MCF 10A (cell line): Measurements from ENCODE around the gene SFT2D2. TPM values are rescaled to one million over a fixed set of nuclear protein-coding genes. Genes with fewer than 3 reads are reported as not detected.

Experiments
- BruUV-seq: library from RNA; stranded (reverse); fragments of 400-500 nt; replicated peaks from 2 replicates; lab custom pipeline; 2021; lab: Mats Ljungman, UMichigan
- CTCF ChIA-PET: fragments of 300-600 bp; sonication (Branson Sonifier 250); formaldehyde crosslinking; extraction: SDS; loops from one replicate; lab custom pipeline; 2021; ENCODE audit warnings: antibody characterized with exemption, inconsistent platforms; lab: Yijun Ruan, JAX
- POLR2A ChIA-PET: fragments of 300-600, 350-650 bp; sonication (Branson Sonifier 250); formaldehyde crosslinking; extraction: SDS; loops from one replicate; lab custom pipeline; 2020; ENCODE audit warnings: antibody characterized with exemption, inconsistent platforms; lab: Yijun Ruan, JAX
- DNase-seq: peaks from one replicate; pipeline ENCODE4 v3.0.0-alpha.2; 2018; ENCODE audit not compliant: unreplicated experiment
- H3K27ac Mint-ChIP-seq: one replicate; pipeline ENCODE4 v1.8.0; 2022; ENCODE audit warnings: mild to moderate bottlenecking, low read depth, mixed read lengths; ENCODE audit not compliant: unreplicated experiment
- H3K27me3 Mint-ChIP-seq: one replicate; pipeline ENCODE4 v1.8.0; 2022; ENCODE audit warnings: mixed read lengths; ENCODE audit not compliant: insufficient read depth, unreplicated experiment
- H3K36me3 Mint-ChIP-seq: one replicate; pipeline ENCODE4 v1.8.0; 2022; ENCODE audit warnings: mild to moderate bottlenecking, moderate library complexity, mixed read lengths; ENCODE audit not compliant: insufficient read depth, unreplicated experiment
- H3K4me1 Mint-ChIP-seq: one replicate; pipeline ENCODE4 v1.8.0; 2022; ENCODE audit warnings: mixed read lengths; ENCODE audit not compliant: insufficient read depth, unreplicated experiment
- H3K4me3 Mint-ChIP-seq: one replicate; pipeline ENCODE4 v1.8.0; 2022; ENCODE audit warnings: mild to moderate bottlenecking, moderate library complexity, mixed read lengths; ENCODE audit not compliant: unreplicated experiment
- H3K9me3 Mint-ChIP-seq: one replicate; pipeline ENCODE4 v1.8.0; 2022; ENCODE audit warnings: mixed read lengths; ENCODE audit not compliant: unreplicated experiment
- intact Hi-C: fragments of 100-400 bp; cut with micrococcal nuclease; formaldehyde crosslinking; loops from 2 replicates; pipeline ENCODE4 v1.14.1; 2022
- total RNA-seq: library from RNA; stranded (reverse); gene quantifications from 2 replicates; pipeline ENCODE4 v1.2.3, GENCODE V29; 2022
- TF ChIP-seq, protein P1 (sequence below): fragments of 200-600 bp; IDR thresholded peaks from one replicate; pipeline ENCODE4 v1.8.0; 2022; ENCODE audit warnings: antibody characterized with exemption, mild to moderate bottlenecking; ENCODE audit not compliant: unreplicated experiment

Gene SFT2D2
- total RNA-seq, 1 experiment from 2014 or later = 56.5 TPM

DNA sequence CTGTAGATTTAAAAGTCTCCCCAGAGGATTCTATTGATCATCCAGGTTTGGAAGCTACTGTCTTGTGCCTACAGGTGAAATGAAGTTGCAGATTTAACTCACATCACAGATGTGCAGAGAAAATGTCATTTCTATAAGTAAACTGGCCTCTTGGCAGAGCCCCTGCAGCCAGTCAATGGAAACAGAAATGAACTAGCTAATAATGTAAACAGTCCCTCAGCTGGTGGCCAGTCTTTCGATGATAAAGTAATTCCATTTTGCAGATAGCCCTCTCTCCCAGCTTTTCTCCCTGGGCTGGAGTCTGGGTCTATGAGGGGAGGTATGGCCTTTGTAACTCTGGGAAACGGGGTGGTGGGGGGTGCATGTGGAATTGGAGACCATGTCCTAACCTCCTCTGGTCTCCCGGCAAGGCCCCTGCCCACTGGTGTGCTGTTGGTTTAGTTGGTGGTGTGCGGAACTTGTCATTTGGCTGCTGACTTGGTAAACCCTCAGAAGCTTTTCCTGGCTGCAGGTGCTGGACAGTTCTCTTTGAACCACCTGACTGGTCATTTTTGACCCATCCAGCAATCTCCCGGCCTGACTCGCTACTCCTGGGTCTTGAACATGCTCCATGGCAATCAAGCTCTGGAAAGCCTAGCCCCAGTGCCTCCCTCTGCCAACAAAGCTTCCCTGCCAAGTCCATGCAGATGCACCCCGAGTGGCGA, 69.8 kb downstream of the SFT2D2 start:
- BruUV-seq = no TSS peak
- CTCF ChIA-PET = interaction anchor here (0.6 to 1.4 kb wide), 5 partner anchors 17 to 282 kb away, joined by 3 to 6 read pairs (median 3); no protein-coding TSS in a partner anchor
- H3K27ac Mint-ChIP-seq = no peak overlapping the region

DNA sequence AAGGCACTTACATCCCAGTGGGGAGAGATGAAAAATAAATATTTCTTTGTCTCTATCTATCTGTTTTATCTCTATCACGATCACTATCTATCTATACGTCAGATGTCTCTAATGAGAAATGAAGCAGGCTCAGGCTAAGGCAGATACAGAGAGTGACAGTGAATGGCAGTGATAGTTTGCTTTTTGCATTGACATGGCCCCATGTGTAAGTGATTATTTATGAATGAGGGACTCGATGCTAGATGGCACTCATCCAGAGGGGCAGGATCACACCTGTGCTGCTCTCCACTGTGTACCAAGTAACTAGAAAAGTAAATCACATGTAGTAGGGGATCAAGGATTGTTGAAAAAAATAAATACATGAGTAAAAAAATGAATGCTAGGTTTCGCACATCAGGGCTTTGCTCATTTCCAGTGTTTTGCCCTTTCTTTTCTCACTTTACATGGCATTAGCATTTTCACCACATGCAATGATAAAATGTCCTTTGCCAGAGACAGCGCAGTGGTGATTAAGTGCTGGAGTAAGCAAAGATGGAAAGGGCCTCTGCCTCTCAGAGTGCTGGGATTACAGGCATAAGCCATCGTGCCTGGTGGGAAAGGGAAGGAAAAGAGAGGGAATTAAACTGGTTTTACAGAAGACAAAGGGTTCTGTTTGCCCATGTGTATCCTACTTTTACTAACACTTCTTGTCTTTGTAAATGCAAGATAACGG, 71.4 kb downstream of the SFT2D2 start:
- Mint-ChIP-seq H3K4me1 (peaks cover 18% of the 10 kb centered on the region), H3K27me3 (no peaks in the 10 kb centered on the region), H3K36me3 (peaks cover 7% of the 10 kb centered on the region), H3K9me3 (no peaks in the 10 kb centered on the region), H3K27ac (no peak overlapping the region), H3K4me3 (no peak overlapping the region)
- no peak for DNase-seq
- TF ChIP-seq, protein P1, sequence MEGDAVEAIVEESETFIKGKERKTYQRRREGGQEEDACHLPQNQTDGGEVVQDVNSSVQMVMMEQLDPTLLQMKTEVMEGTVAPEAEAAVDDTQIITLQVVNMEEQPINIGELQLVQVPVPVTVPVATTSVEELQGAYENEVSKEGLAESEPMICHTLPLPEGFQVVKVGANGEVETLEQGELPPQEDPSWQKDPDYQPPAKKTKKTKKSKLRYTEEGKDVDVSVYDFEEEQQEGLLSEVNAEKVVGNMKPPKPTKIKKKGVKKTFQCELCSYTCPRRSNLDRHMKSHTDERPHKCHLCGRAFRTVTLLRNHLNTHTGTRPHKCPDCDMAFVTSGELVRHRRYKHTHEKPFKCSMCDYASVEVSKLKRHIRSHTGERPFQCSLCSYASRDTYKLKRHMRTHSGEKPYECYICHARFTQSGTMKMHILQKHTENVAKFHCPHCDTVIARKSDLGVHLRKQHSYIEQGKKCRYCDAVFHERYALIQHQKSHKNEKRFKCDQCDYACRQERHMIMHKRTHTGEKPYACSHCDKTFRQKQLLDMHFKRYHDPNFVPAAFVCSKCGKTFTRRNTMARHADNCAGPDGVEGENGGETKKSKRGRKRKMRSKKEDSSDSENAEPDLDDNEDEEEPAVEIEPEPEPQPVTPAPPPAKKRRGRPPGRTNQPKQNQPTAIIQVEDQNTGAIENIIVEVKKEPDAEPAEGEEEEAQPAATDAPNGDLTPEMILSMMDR = no peak
- intact Hi-C loops = no loop called here
- POLR2A ChIA-PET = no interaction called here
- BruUV-seq = no TSS peak
- CTCF ChIA-PET = no interaction called here

More for the DNA sequence above, 69.8 kb downstream of the SFT2D2 start:
- POLR2A ChIA-PET = no interaction called here
- peaks cover 7% of the 10 kb centered on the region for H3K36me3 Mint-ChIP-seq
- intact Hi-C loops = no loop called here
- H3K27me3 Mint-ChIP-seq = no peaks in the 10 kb centered on the region
- no peak overlapping the region for H3K4me3 Mint-ChIP-seq
- no peak for DNase-seq
- H3K9me3 Mint-ChIP-seq = no peaks in the 10 kb centered on the region
- H3K4me1 Mint-ChIP-seq = peaks cover 2% of the 10 kb centered on the region
- TF ChIP-seq, protein P1 = no peak

DNA sequence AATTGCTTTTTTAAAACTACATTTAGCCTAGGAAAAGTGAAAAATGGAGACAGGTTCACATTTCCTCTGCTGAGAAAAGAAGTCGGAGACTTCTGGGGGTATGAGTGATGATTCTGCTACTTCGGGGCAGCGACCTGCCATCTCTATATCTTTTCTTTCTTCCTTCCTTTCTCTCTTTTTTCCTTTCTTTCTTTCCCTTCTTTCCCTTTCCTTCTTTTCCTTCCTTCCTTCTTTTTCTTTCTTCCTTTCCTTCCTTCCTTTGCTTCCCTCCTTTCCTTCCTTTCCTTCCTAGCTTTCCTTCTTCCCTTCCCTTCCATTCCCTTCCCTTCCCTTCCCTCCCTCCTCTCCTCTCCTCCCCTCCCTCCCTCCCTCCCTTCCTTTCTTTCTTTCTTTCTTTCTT, 72.6 kb downstream of the SFT2D2 start:
- ChIA-PET POLR2A (interaction anchor here (0.6 kb wide), 1 partner anchor 1232 kb away, joined by 3 read pairs; no protein-coding TSS in a partner anchor), CTCF (interaction anchor here (0.6 to 1.0 kb wide), 2 partner anchors 40 to 69 kb away, joined by 4 read pairs; no protein-coding TSS in a partner anchor)
- Mint-ChIP-seq H3K4me1 (peaks cover 29% of the 10 kb centered on the region), H3K36me3 (peaks cover 7% of the 10 kb centered on the region), H3K27me3 (no peaks in the 10 kb centered on the region), H3K27ac (peak overlapping the region; percentile 61), H3K4me3 (no peak overlapping the region), H3K9me3 (no peaks in the 10 kb centered on the region)
- BruUV-seq = no TSS peak
- TF ChIP-seq, protein P1 = no peak
- DNase-seq = no peak
- intact Hi-C loops = no loop called here

DNA sequence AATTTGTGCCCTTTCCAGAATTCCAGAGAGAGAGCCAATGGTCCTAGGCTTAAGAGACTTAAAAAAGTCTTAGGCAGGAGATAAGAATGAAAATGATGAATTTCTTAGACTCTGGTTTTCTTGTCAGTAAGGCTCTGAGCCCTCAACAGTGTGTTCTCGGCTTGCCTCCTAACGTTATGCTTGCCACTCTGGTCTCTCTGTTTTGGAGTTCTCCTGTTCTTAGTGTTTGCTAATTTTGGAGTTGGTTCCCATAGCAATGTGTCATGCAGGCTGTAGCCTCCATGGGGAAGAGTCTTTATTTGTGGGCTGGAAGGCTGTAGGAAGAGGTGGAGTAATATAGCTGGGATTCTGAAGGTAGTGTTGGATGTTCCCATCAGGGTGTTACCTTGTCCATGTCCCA, 74.8 kb downstream of the SFT2D2 start:
- Mint-ChIP-seq H3K27me3 (no peaks in the 10 kb centered on the region), H3K4me1 (peaks cover 37% of the 10 kb centered on the region), H3K4me3 (peak overlapping the region; percentile 27), H3K9me3 (no peaks in the 10 kb centered on the region), H3K36me3 (peaks cover 7% of the 10 kb centered on the region), H3K27ac (peak overlapping the region; percentile 78)
- BruUV-seq = no TSS peak
- ChIA-PET POLR2A (interaction anchor here (0.8 to 3.6 kb wide), 9 partner anchors 9 to 188 kb away, joined by 3 to 22 read pairs (median 11); partner anchors contain the start of gene SFT2D2), CTCF (interaction anchor here (1.5 to 3.0 kb wide), 4 partner anchors 17 to 67 kb away, joined by 3 to 17 read pairs (median 9); no protein-coding TSS in a partner anchor)
- no peak for DNase-seq
- TF ChIP-seq, protein P1 = no peak
- intact Hi-C loops = no loop called here
